Cerebellar cortex (tissue), 1 donor: ENCODE measurements around the gene ACTR10.

Experiments used
- DNase-seq: peaks from one replicate; pipeline ENCODE4 v3.0.0-alpha.2; 2015; ENCODE audit warnings: low spot score

The ACTR10 gene

DNA sequence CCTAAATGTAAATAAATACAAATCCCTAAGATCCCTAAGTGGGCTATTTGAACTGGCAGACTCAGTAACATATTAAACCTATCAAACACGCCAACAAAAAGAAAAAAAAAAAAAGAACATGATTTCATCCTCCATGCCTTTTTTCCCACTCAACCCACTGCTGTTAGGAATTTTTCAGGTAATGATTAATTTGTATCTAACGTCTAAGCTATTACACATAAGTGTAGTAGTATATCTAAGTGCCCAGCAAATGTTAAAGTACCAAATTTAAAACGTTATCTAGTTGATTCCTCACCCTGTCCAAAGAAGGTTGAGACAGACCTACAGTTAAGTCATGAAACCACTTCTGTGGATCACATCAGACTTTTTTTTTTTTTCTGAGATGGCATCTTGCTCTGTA is 82.0 kb downstream of the ACTR10 start:
- DNase-seq, result no peak

DNA sequence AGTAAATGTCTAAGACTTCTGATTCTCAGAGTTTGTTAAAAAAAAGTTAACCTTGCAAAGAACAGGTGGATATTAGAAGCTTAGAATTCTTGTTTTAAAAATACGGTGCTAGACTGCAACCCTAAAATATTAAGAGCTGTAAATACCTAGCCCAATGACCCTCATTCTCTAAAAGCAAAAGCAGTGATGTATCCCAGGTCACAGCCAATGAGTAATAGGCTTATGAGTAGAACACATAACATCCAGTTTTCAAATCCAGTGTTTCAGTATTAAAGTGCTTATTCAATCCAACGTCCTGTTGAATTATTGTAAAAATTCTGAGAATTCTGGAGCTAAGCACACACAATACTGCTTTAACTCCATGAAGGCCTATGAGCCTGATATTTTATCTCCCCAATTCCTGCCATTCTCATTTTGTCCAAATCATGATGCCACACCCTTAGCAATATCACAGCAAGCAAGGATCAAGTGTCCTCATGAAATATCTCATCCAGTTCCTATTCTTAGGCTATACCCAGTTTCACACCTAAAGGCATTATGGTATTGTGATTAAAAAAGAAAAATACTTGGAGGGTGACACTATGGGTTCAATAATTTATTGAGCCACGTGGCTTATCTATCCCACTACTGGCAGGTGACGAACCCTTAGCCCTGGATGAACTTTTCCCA is 83.1 kb downstream of the ACTR10 start:
- DNase-seq, result no peak

DNA sequence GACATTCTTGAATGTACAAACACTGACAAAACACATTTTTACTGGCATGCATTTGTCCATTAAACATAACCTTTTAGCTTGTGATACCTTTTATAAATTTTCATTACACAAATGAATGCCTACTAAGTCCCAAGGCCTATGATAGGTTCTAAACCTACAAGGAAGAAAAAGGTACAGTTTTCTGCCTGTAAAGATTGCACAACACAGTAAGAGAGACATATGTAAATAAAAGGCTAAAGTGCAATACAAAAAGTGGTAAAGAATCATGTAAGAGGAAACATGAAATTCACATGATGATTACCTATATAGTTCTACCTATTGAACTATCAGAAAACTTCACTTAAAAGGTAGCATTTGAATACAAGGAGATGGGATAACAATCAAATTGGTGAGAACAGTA is 83.8 kb downstream of the ACTR10 start:
- DNase-seq, result no peak

DNA sequence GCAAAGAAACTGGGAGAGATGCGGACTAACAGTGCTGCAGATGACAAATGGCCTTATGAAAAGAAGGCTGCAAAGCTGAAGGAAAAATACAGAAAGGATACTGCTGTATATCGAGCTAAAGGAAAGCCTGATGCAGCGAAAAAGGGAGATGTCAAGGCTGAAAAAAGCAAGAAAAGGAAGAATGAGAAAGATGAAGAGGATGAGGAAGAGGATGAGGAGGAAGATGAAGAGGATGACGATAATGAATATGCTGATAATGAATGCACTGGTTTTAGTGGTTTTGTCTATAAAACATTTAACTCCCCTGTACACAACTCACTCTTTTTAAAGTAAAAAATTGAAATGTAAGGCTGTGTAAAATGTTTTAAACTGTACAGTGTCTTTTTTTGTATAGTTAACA is 85.2 kb downstream of the ACTR10 start:
- DNase-seq, result no peak
